Trophoblast cell (in vitro differentiated cells and primary cell): Measurements from ENCODE around the gene APLP2.

Source experiments
- DNase-seq, 2 donors: peaks; one replicate each; pipeline ENCODE4 v3.0.0-alpha.2; 2016
- H2AFZ ChIP-seq: 2 replicates; pipeline ENCODE4 v1.6.1; 2013; ENCODE audit warnings: low read length, moderate library complexity, mild to moderate bottlenecking; ENCODE audit not compliant: insufficient read depth, poor library complexity
- H2AK5ac ChIP-seq: 2 replicates; pipeline ENCODE4 v1.6.1; 2013; ENCODE audit warnings: mild to moderate bottlenecking, low read length
- H2BK120ac ChIP-seq: 2 replicates; pipeline ENCODE4 v1.6.1; 2013; ENCODE audit warnings: low read length, mild to moderate bottlenecking, moderate library complexity; ENCODE audit not compliant: insufficient read depth, poor library complexity
- H2BK12ac ChIP-seq: 2 replicates; pipeline ENCODE4 v1.6.1; 2013; ENCODE audit warnings: mild to moderate bottlenecking, low read length, moderate library complexity
- H2BK5ac ChIP-seq: 2 replicates; pipeline ENCODE4 v1.6.1; 2013; ENCODE audit warnings: low read length, low read depth, moderate library complexity, mild to moderate bottlenecking; ENCODE audit not compliant: poor library complexity
- H3K14ac ChIP-seq: 2 replicates; pipeline ENCODE4 v1.6.1; 2013; ENCODE audit warnings: mild to moderate bottlenecking, low read length
- H3K18ac ChIP-seq: 2 replicates; pipeline ENCODE4 v1.6.1; 2013; ENCODE audit warnings: mild to moderate bottlenecking, low read length
- H3K23ac ChIP-seq: 2 replicates; pipeline ENCODE4 v1.6.1; 2013; ENCODE audit warnings: low read length
- H3K27ac ChIP-seq: 2 replicates; pipeline ENCODE4 v1.5.1; 2013; ENCODE audit warnings: low read depth, mild to moderate bottlenecking, inconsistent platforms, low read length, moderate library complexity
- H3K27me3 ChIP-seq: 2 replicates; pipeline ENCODE4 v1.6.1; 2013; ENCODE audit warnings: inconsistent platforms, mild to moderate bottlenecking, low read length, moderate library complexity; ENCODE audit not compliant: insufficient read depth
- H3K36me3 ChIP-seq, 2 experiments: 1 replicate in 1 of 2; 2 replicates in 1 of 2; pipeline ENCODE4 v1.6.1; 2013; ENCODE audit warnings: low read length in 2 of 2, mild to moderate bottlenecking in 2 of 2, moderate library complexity in 1 of 2; ENCODE audit not compliant: insufficient read depth in 2 of 2, control insufficient read depth in 1 of 2
- H3K4ac ChIP-seq: 2 replicates; pipeline ENCODE4 v1.6.1; 2013; ENCODE audit warnings: low read depth, mild to moderate bottlenecking, low read length, moderate library complexity
- H3K4me1 ChIP-seq, 2 experiments: 1 replicate in 1 of 2; 2 replicates in 1 of 2; pipeline ENCODE4 v1.6.1; 2013; ENCODE audit warnings: low read length in 2 of 2, mild to moderate bottlenecking in 2 of 2, moderate library complexity in 1 of 2; ENCODE audit not compliant: insufficient read depth in 2 of 2, control insufficient read depth in 1 of 2
- H3K4me2 ChIP-seq: 2 replicates; pipeline ENCODE4 v1.6.1; 2013; ENCODE audit warnings: inconsistent platforms, mild to moderate bottlenecking, low read length, moderate library complexity
- H3K4me3 ChIP-seq: 2 replicates; pipeline ENCODE4 v1.5.1; 2013; ENCODE audit warnings: mild to moderate bottlenecking, low read depth, low read length, inconsistent platforms
- H3K79me1 ChIP-seq: one replicate; pipeline ENCODE4 v1.6.1; 2013; ENCODE audit warnings: low read length
- H3K79me2 ChIP-seq: 2 replicates; pipeline ENCODE4 v1.6.1; 2013; ENCODE audit warnings: low read length, mild to moderate bottlenecking; ENCODE audit not compliant: control insufficient read depth, insufficient read depth, poor library complexity
- H3K9ac ChIP-seq: 2 replicates; pipeline ENCODE4 v1.6.1; 2013; ENCODE audit warnings: mild to moderate bottlenecking, low read length
- H3K9me3 ChIP-seq: 2 replicates; pipeline ENCODE4 v1.6.1; 2013; ENCODE audit warnings: low read depth, mild to moderate bottlenecking, control low read depth, inconsistent platforms, low read length; ENCODE audit not compliant: insufficient read depth
- H4K12ac ChIP-seq: 2 replicates; pipeline ENCODE4 v1.6.1; 2013; ENCODE audit warnings: low read depth, mild to moderate bottlenecking, low read length, moderate library complexity
- H4K8ac ChIP-seq: 2 replicates; pipeline ENCODE4 v1.6.1; 2013; ENCODE audit warnings: low read depth, mild to moderate bottlenecking, low read length, moderate library complexity
- H4K91ac ChIP-seq: one replicate; pipeline ENCODE4 v1.6.1; 2013; ENCODE audit warnings: low read depth, mild to moderate bottlenecking, low read length, moderate library complexity
- WGBS: extraction: QIAGEN DNeasy Blood & Tissue Kit; methylation state at CpG from one replicate; pipeline ENCODE4 v1.1.7; 2013; ENCODE audit warnings: missing lambda C conversion rate; ENCODE audit not compliant: insufficient read length, insufficient coverage; ENCODE audit errors: extremely low coverage; 5-methylcytosine and 5-hydroxymethylcytosine counted together

The APLP2 gene

DNA sequence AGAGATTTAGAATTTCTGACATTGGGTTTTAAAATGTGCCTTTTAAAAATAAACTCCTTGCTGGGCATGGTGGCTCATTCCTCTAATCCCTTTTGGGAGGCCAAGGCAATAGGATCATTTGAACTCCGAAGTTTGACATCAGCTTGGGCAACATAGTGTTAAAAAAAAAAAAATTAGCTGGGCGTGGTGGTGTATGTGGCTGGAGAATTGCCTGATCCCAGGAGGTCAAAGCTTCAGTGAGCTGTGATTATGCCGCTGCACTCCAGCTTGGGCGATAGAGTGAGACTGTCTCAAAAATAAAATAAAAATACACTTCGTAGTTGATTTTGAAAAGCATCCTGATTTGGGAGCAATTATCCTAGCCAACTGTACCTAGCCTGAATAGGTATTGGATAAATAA is 3.4 kb upstream of the APLP2 start:
- H3K14ac ChIP-seq = no peak overlapping the region
- WGBS = no CpG with 5 or more reads among the region's 5 CpGs
- H3K27me3 ChIP-seq = no peaks in the 10 kb centered on the region
- peaks cover 7 to 12% of the 10 kb centered on the region in 2 experiments for H3K4me1 ChIP-seq
- no peak overlapping the region for H4K91ac ChIP-seq
- no peaks in the 10 kb centered on the region for H3K36me3 ChIP-seq
- H3K18ac ChIP-seq = no peak overlapping the region
- no peak overlapping the region for H4K8ac ChIP-seq
- DNase-seq = no peak
- no peak overlapping the region for H3K23ac ChIP-seq
- H3K9ac ChIP-seq = no peak overlapping the region
- no peak overlapping the region for H3K4ac ChIP-seq
- H2AK5ac ChIP-seq = no peak overlapping the region
- H3K79me2 ChIP-seq = peaks cover 17% of the 10 kb centered on the region
- H4K12ac ChIP-seq = no peak overlapping the region
- no peak overlapping the region for H3K27ac ChIP-seq
- no peak overlapping the region for H2BK12ac ChIP-seq
- H3K4me2 ChIP-seq = no peak overlapping the region
- no peaks in the 10 kb centered on the region for H3K9me3 ChIP-seq
- H3K4me3 ChIP-seq = no peak overlapping the region
- H2AFZ ChIP-seq = no peak overlapping the region
- no peak overlapping the region for H2BK120ac ChIP-seq
- H3K79me1 ChIP-seq = peaks cover 13% of the 10 kb centered on the region
- no peak overlapping the region for H2BK5ac ChIP-seq

- no peak for DNase-seq
- no CpG with 5 or more reads among the region's 18 CpGs for WGBS
- Histone ChIP-seq H2AK5ac (no peak overlapping the region), H4K91ac (peak overlapping the region; percentile 40), H3K9me3 (no peaks in the 10 kb centered on the region), H3K14ac (peak overlapping the region; percentile 80), H3K4me1 (peaks cover 7 to 12% of the 10 kb centered on the region in 2 experiments), H4K8ac (peak overlapping the region; percentile 83), H3K36me3 (no peaks in the 10 kb centered on the region), H3K79me2 (peaks cover 17% of the 10 kb centered on the region), H4K12ac (peak overlapping the region; percentile 72), H2BK120ac (peak overlapping the region; percentile 18), H3K27ac (no peak overlapping the region), H3K18ac (no peak overlapping the region), H3K9ac (peak overlapping the region; percentile 73), H3K79me1 (peaks cover 13% of the 10 kb centered on the region), H3K27me3 (no peaks in the 10 kb centered on the region), H3K23ac (no peak overlapping the region), H2AFZ (peak overlapping the region; percentile 92), H3K4me2 (peak overlapping the region; percentile 81), H3K4me3 (peak overlapping the region; percentile 83), H2BK5ac (peak overlapping the region; percentile 71), H3K4ac (no peak overlapping the region), H2BK12ac (peak overlapping the region; percentile 4)
Measured at GRCh38 chr11:130068546-130068985, 1.1 kb upstream of the APLP2 start.

GRCh38 chr11:130068986-130069658 is 572 bp upstream of the APLP2 start:
- H4K12ac ChIP-seq = peak overlapping the region; percentile 72
- H3K36me3 ChIP-seq = no peaks in the 10 kb centered on the region
- H3K4me3 ChIP-seq = peak overlapping the region; percentile 83
- H4K91ac ChIP-seq = peak overlapping the region; percentile 40
- H3K18ac ChIP-seq = peak overlapping the region; percentile 90
- H3K9ac ChIP-seq = peak overlapping the region; percentile 73
- H3K23ac ChIP-seq = no peak overlapping the region
- peak overlapping the region; percentile 18 for H2BK120ac ChIP-seq
- peak overlapping the region; percentile 81 for H3K4me2 ChIP-seq
- H3K79me1 ChIP-seq = peaks cover 13% of the 10 kb centered on the region
- H3K4ac ChIP-seq = peak overlapping the region; percentile 37
- peak overlapping the region; percentile 92 for H2AFZ ChIP-seq
- peaks cover 7 to 12% of the 10 kb centered on the region in 2 experiments for H3K4me1 ChIP-seq
- H2BK12ac ChIP-seq = peak overlapping the region; percentile 4
- no CpG with 5 or more reads among the region's 53 CpGs for WGBS
- H2AK5ac ChIP-seq = peak overlapping the region; percentile 2
- no peaks in the 10 kb centered on the region for H3K27me3 ChIP-seq
- H3K27ac ChIP-seq = peak overlapping the region; percentile 52
- H3K9me3 ChIP-seq = no peaks in the 10 kb centered on the region
- DNase-seq = peak; percentile 42 to 72
- peaks cover 17% of the 10 kb centered on the region for H3K79me2 ChIP-seq
- H3K14ac ChIP-seq = peak overlapping the region; percentile 80
- H2BK5ac ChIP-seq = peak overlapping the region; percentile 71
- peak overlapping the region; percentile 83 for H4K8ac ChIP-seq

GRCh38 chr11:130070109-130070845 is 583 bp downstream of the APLP2 start:
- peak overlapping the region; percentile 79 for H2AFZ ChIP-seq
- H2BK5ac ChIP-seq = peak overlapping the region; percentile 89
- DNase-seq = peak; percentile 64 to 76
- H3K9ac ChIP-seq = peak overlapping the region; percentile 85
- H4K8ac ChIP-seq = peak overlapping the region; percentile 63
- H3K14ac ChIP-seq = peak overlapping the region; percentile 98
- H3K79me2 ChIP-seq = peaks cover 17% of the 10 kb centered on the region
- H3K4me3 ChIP-seq = peak overlapping the region; percentile 94
- H3K4ac ChIP-seq = peak overlapping the region; percentile 34
- peak overlapping the region; percentile 83 for H4K12ac ChIP-seq
- peak overlapping the region; percentile 98 for H2AK5ac ChIP-seq
- H3K4me1 ChIP-seq = peaks cover 7 to 12% of the 10 kb centered on the region in 2 experiments
- H3K79me1 ChIP-seq = peaks cover 13% of the 10 kb centered on the region
- peak overlapping the region; percentile 91 for H2BK120ac ChIP-seq
- H3K9me3 ChIP-seq = no peaks in the 10 kb centered on the region
- H3K36me3 ChIP-seq = no peaks in the 10 kb centered on the region
- H2BK12ac ChIP-seq = peak overlapping the region; percentile 82
- peak overlapping the region; percentile 72 for H3K4me2 ChIP-seq
- H3K23ac ChIP-seq = no peak overlapping the region
- WGBS = no CpG with 5 or more reads among the region's 100 CpGs
- no peaks in the 10 kb centered on the region for H3K27me3 ChIP-seq
- peak overlapping the region; percentile 89 for H3K27ac ChIP-seq
- peak overlapping the region; percentile 98 for H3K18ac ChIP-seq
- H4K91ac ChIP-seq = peak overlapping the region; percentile 91
